ACC112 (cell line): ENCODE measurements around the gene WNT11.
A peak's percentile ranks its signal among the peaks of the same experiment; 100 is the strongest.

Experiments used
- H2AFZ ChIP-seq: fragments of 200-600 bp; sonication (generic); one replicate; pipeline ENCODE4 v1.6.0; 2017; ENCODE audit warnings: antibody characterized with exemption, low read length; ENCODE audit not compliant: unreplicated experiment
- H3K27ac ChIP-seq: fragments of 200-600 bp; sonication (generic); 2 replicates; pipeline ENCODE4 v1.5.1; 2014; ENCODE audit warnings: low read depth, mild to moderate bottlenecking, antibody characterized with exemption, low read length, moderate library complexity
- H3K27me3 ChIP-seq: fragments of 200-600 bp; sonication (generic); 2 replicates; pipeline ENCODE4 v1.6.1; 2014; ENCODE audit warnings: mild to moderate bottlenecking, antibody characterized with exemption, low read length, moderate library complexity, mixed read lengths; ENCODE audit not compliant: insufficient read depth
- H3K36me3 ChIP-seq: fragments of 200-600 bp; sonication (generic); 2 replicates; pipeline ENCODE4 v1.6.1; 2016; ENCODE audit warnings: mild to moderate bottlenecking, antibody characterized with exemption, low read length, moderate library complexity, mixed read lengths; ENCODE audit not compliant: insufficient read depth
- H3K4me1 ChIP-seq: fragments of 200-600 bp; sonication (generic); one replicate; pipeline ENCODE4 v1.6.1; 2016; ENCODE audit warnings: low read length, mixed read lengths; ENCODE audit not compliant: insufficient read depth, unreplicated experiment, control insufficient read depth
- H3K4me3 ChIP-seq: fragments of 200-600 bp; sonication (generic); 2 replicates; pipeline ENCODE4 v1.5.1; 2014; ENCODE audit warnings: mild to moderate bottlenecking, low read depth, low read length
- H3K79me2 ChIP-seq: fragments of 200-600 bp; sonication (generic); one replicate; pipeline ENCODE4 v1.6.0; 2016; ENCODE audit warnings: low read length; ENCODE audit not compliant: control insufficient read depth, unreplicated experiment, insufficient read depth

Gene WNT11

GRCh38 chr11:76169473-76169896 lies 36.8 kb downstream of the WNT11 start:
- Histone ChIP-seq H3K27me3 (no peaks in the 10 kb centered on the region; the same call in 1 of the 2 replicates), H2AFZ (no peak overlapping the region), H3K36me3 (no peaks in the 10 kb centered on the region), H3K4me3 (no peak overlapping the region), H3K27ac (no peak overlapping the region), H3K79me2 (no peaks in the 10 kb centered on the region), H3K4me1 (no peaks in the 10 kb centered on the region)

GRCh38 chr11:76167590-76167989 lies 38.7 kb downstream of the WNT11 start:
- H3K4me1 ChIP-seq = no peaks in the 10 kb centered on the region
- H3K79me2 ChIP-seq = no peaks in the 10 kb centered on the region
- no peak overlapping the region for H2AFZ ChIP-seq
- H3K27me3 ChIP-seq = no peaks in the 10 kb centered on the region; the same call in 1 of the 2 replicates
- no peak overlapping the region for H3K27ac ChIP-seq
- H3K36me3 ChIP-seq = no peaks in the 10 kb centered on the region
- H3K4me3 ChIP-seq = no peak overlapping the region

- H3K36me3 ChIP-seq = no peaks in the 10 kb centered on the region
- no peak overlapping the region for H2AFZ ChIP-seq
- no peaks in the 10 kb centered on the region for H3K79me2 ChIP-seq
- H3K4me3 ChIP-seq = no peak overlapping the region
- no peaks in the 10 kb centered on the region; the same call in 1 of the 2 replicates for H3K27me3 ChIP-seq
- no peak overlapping the region for H3K27ac ChIP-seq
- H3K4me1 ChIP-seq = no peaks in the 10 kb centered on the region
Measured at GRCh38 chr11:76166314-76166713, 40.0 kb downstream of the WNT11 start.

- Histone ChIP-seq H3K36me3 (no peaks in the 10 kb centered on the region), H3K27ac (no peak overlapping the region), H3K79me2 (no peaks in the 10 kb centered on the region), H3K4me3 (no peak overlapping the region), H3K27me3 (no peaks in the 10 kb centered on the region; the same call in 1 of the 2 replicates), H2AFZ (no peak overlapping the region), H3K4me1 (no peaks in the 10 kb centered on the region)
Measured at GRCh38 chr11:76164861-76165751, 41.2 kb downstream of the WNT11 start.

GRCh38 chr11:76164081-76164480 lies 42.2 kb downstream of the WNT11 start:
- Histone ChIP-seq H3K79me2 (no peaks in the 10 kb centered on the region), H2AFZ (no peak overlapping the region), H3K27me3 (no peaks in the 10 kb centered on the region; the same call in 1 of the 2 replicates), H3K4me1 (no peaks in the 10 kb centered on the region), H3K4me3 (no peak overlapping the region), H3K36me3 (no peaks in the 10 kb centered on the region), H3K27ac (no peak overlapping the region)

- H3K27me3 ChIP-seq = no peaks in the 10 kb centered on the region; the same call in 1 of the 2 replicates
Measured at GRCh38 chr11:76163289-76163880, 42.9 kb downstream of the WNT11 start.

GRCh38 chr11:76162336-76163288 lies 43.7 kb downstream of the WNT11 start:
- no peak overlapping the region for H3K27ac ChIP-seq
- H3K4me3 ChIP-seq = no peak overlapping the region
- no peaks in the 10 kb centered on the region for H3K4me1 ChIP-seq
- H3K27me3 ChIP-seq = no peaks in the 10 kb centered on the region; the same call in 1 of the 2 replicates
- H2AFZ ChIP-seq = no peak overlapping the region
- no peaks in the 10 kb centered on the region for H3K79me2 ChIP-seq
- H3K36me3 ChIP-seq = no peaks in the 10 kb centered on the region

More at GRCh38 chr11:76163289-76163880, 42.9 kb downstream of the WNT11 start:
- no peaks in the 10 kb centered on the region for H3K36me3 ChIP-seq
- no peak overlapping the region for H3K27ac ChIP-seq
- no peak overlapping the region for H3K4me3 ChIP-seq
- H2AFZ ChIP-seq = no peak overlapping the region
- no peaks in the 10 kb centered on the region for H3K4me1 ChIP-seq
- no peaks in the 10 kb centered on the region for H3K79me2 ChIP-seq

GRCh38 chr11:76161261-76161961 lies 44.9 kb downstream of the WNT11 start:
- Histone ChIP-seq H2AFZ (peak overlapping the region; percentile 25), H3K36me3 (no peaks in the 10 kb centered on the region), H3K4me3 (no peak overlapping the region), H3K79me2 (no peaks in the 10 kb centered on the region), H3K4me1 (no peaks in the 10 kb centered on the region), H3K27me3 (no peaks in the 10 kb centered on the region), H3K27ac (no peak overlapping the region)

GRCh38 chr11:76160856-76161255 lies 45.4 kb downstream of the WNT11 start:
- H3K4me1 ChIP-seq = no peaks in the 10 kb centered on the region
- H2AFZ ChIP-seq = no peak overlapping the region
- no peaks in the 10 kb centered on the region for H3K27me3 ChIP-seq
- no peak overlapping the region for H3K4me3 ChIP-seq
- H3K27ac ChIP-seq = no peak overlapping the region
- no peaks in the 10 kb centered on the region for H3K36me3 ChIP-seq
- H3K79me2 ChIP-seq = no peaks in the 10 kb centered on the region
